Stimulated activated naive CD4-positive, alpha-beta T cell treated with Interleukin-2 at 50 U/mL for 16 hours (primary cell): ENCODE measurements around the gene ARL6IP5.

Source experiments
- DNase-seq: peaks from one replicate; lab custom pipeline; 2025; lab: John Stamatoyannopoulos, UW

Gene ARL6IP5, protein sequence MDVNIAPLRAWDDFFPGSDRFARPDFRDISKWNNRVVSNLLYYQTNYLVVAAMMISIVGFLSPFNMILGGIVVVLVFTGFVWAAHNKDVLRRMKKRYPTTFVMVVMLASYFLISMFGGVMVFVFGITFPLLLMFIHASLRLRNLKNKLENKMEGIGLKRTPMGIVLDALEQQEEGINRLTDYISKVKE

DNA sequence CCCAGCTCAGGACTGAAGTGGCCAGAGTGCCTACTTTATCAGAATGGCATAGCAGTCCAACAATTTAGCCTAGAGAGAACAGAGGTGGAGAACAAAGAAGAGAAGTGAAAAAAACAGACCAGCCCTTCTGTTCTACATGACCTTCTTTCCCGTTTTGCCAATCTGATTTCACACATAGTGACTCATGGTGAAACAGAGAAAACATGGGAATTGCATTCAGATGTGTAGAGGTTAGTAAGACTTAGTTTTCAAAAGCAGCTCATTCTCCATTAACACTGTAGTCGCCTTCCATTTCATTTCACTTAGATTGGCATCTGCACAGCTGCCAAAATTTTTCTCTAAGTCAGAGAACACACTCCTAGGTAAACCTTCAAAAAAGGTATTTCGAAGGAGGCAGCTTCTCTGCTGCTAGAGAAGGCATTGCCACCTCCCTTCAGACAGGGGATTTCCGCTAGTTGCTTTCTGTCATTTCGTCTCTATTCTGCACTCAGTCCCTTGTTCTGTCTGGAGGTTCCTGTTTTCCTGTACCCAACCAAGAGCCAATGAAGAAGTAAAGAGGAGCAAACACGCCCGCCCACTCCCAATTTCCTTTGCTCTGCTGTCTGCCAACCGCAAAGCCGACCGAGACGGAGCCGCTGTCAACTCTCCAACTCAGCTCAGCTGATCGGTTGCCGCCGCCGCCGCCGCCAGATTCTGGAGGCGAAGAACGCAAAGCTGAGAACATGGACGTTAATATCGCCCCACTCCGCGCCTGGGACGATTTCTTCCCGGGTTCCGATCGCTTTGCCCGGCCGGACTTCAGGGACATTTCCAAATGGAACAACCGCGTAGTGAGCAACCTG is at the start of gene ARL6IP5:
TSS of gene ARL6IP5 (plus strand) at position 612 of the 842 bp plus-strand sequence. CDS start at position 723, 111 bp downstream.
- peak; percentile 91 for DNase-seq

DNA sequence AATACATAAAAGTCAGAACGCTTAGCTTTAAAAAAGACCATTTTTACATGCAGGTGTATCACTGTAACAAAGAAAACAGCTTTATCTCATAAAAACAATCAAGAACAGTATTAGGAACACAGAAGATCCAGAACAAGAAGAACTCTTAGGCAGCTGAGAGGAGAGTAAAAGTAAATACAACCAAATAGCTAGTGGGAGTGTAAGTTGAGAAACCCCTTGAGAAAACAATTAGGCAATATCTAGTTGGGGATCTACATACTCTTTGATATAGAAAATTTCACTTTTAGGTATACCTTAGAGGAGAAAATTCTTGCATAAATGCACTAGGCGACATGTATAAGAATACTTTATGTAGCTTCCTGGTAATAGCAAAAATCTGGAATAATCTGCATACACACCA is 40.1 kb upstream of the ARL6IP5 start:
- DNase-seq = no peak

DNA sequence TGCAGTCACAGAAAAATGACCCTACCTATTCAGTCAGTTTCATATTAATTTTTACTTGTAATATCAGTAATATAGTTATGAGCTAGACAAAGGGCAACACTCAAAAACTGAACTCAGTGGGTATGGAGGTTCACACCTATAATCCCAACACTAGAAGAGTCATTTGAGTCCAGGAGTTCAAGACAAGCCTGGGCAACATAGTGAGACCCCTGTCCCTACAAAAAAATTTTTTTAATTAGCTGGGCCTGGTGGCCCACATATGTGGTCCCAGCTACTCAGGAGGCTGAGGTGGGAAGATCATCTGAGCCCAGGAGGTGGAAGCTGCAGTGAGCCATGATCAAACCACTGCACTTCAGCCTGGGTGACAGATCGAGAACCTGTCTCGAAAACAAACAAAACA is 35.7 kb upstream of the ARL6IP5 start:
- no peak for DNase-seq

DNA sequence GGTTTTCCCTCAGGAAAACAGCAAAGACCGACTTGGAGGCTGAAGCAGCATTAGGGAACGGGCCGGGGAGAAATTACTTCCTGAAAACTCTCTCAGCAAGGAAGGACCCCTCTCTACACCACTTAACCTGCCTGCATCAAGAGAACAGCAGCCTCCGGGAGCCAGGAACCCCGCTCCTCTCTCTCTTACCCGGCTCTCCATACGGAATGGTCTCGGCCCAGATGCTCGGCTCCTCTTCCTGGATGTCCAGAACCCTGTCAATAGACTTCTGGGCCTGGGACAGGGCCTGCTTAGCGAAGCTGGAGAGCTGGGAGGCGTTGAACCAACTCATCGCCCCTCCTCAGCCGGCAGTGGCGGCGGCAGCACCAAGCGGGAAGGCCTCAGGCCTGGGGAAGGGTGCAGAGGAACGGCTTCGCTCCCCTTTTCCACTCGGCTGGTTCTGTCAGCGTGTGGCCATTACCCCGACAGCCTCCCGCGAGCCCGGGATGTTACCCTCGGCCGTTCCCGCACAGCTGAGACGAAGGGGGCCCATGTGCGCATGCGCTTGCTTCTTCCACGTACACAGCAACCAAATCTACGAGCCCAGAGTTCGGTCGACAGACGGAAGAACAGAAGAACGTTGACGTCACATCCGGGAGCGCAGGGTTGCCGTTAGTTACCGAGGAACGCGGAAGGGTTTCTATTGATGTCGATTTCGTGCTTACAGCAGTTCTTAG is 32.8 kb upstream of the ARL6IP5 start, which contains the start of gene TMF1:
TSS of gene TMF1 (minus strand) at position 578 of the 716 bp plus-strand sequence. CDS start at position 331, 247 bp downstream.
- DNase-seq = no peak

DNA sequence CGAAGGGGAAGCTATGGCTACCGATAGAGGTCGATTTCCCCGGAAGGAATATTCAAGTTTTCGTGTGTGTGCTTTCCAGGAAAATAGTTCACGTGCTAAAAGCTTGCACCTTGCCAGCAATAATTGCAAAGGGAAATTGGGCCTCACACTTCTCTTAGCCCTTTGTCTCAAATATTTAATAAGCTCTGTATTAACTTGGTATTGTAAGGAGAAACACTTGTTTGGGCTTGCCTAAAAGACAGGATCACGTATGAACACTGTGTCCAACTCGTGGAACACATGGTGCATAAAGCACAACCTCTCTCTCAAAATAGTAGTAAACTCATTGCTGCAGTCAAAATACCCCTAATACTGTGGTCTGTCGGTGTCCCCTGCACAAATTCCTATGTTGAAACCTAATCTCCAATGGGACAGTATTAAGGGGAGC is 32.3 kb upstream of the ARL6IP5 start:
- no peak for DNase-seq

- no peak for DNase-seq
Observed at GRCh38 chr3:69058180-69058946, 26.4 kb upstream of the ARL6IP5 start.

GRCh38 chr3:69058947-69059224 is 25.9 kb upstream of the ARL6IP5 start:
- DNase-seq = no peak

- DNase-seq = no peak
Observed at GRCh38 chr3:69059688-69060087, 25.0 kb upstream of the ARL6IP5 start.

- DNase-seq = no peak
Observed at GRCh38 chr3:69063636-69064035, 21.1 kb upstream of the ARL6IP5 start.

GRCh38 chr3:69065318-69065964 is 19.3 kb upstream of the ARL6IP5 start:
- DNase-seq = no peak

GRCh38 chr3:69066121-69066520 is 18.6 kb upstream of the ARL6IP5 start:
- DNase-seq = no peak

DNA sequence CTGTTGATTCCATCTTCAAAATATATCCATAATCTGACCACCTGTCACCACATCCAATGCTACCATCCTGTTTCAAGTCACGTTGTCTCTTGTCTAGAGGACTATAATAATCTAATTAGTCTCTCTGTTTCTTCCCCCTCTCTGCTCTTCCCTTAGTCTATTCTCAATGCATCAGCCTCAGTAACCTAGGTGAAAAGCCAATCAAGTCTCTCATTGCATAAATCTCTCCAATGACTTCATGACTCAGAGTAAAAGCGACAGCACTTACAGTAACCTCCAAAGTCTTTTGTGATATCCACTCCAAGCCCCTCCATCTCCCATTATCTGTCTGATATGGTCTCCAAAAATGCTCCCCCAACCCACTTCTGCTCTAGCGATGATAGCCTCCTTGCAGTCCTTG is 11.8 kb upstream of the ARL6IP5 start:
- DNase-seq = no peak

DNA sequence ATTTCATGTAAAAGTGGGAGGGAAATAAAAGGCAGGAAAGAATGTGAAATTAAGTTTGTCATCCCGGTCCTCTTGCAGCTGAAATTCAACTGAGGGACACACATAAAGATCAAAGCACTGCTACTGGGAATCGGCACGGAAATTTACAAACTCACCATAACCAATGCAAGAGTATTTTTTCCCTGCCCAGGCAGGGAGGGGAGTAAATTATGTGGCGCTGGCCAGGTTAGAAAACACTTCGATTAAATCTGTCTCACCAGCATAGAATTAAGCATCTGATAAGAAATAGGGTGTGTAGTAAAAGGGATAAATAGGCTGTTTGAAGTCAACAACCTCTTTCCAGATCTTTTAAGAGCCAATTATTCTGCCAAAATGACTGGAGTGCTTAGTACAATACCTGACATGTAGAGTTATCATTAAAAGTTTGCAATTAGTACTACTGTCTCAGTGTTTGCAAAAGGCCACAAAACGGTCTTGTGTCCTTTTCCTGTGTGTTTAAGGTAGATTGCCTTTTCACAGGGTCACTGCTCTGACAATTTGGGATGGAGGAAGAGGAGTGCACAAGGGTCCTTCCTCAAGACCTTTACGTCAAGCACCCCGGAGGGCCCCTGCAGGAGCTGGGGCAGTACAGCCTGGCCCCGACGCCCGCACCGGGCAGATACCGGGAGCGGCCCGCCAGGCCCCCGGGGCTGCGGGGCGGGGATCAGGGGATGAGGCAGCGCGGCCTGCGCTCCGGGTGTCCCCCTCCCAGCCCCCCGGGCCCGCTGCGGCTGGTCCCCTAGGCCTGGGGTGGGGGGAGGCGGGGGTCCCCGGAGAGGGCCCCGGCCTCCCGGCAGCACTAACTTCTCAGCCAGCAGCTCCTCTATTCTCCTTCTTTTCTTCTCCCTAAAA is 5.2 kb upstream of the ARL6IP5 start:
- DNase-seq = no peak

DNA sequence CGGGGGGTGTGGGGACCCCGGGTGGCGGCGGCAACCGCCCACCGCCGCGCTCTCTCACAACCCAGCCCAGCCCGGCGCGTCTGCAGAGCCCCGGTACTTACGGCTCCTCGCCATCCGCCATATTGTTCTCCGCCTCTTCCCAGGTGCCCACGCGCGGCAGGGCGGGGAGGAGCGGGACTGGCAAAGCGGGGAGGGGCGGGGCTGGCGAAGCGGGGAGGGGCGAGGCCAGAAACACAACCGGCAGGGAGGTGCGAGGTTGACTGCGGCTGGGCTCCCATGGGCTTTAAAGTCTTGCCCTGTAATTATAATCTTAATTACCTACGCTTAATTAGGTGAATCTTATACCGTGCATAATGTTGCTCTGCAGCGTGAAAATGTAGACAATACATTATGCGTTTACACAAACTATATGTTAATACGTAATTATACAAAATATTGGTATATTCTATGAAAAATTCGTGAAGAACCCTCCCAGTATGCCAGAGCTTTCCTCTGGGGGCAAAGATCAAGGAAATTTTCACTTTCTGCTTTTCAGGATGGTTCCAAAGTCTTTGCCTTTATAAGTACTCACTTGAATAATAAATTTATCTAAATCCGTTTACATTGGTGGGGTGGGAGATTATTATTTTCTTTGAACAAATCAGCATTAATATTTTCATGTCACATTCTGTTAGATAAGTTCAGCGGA is 4.4 kb upstream of the ARL6IP5 start, which contains the start of gene UBA3:
TSS of gene UBA3 (minus strand) at position 133 of the 688 bp plus-strand sequence. CDS start at position 121, 12 bp downstream.
- DNase-seq = peak; percentile 95

DNA sequence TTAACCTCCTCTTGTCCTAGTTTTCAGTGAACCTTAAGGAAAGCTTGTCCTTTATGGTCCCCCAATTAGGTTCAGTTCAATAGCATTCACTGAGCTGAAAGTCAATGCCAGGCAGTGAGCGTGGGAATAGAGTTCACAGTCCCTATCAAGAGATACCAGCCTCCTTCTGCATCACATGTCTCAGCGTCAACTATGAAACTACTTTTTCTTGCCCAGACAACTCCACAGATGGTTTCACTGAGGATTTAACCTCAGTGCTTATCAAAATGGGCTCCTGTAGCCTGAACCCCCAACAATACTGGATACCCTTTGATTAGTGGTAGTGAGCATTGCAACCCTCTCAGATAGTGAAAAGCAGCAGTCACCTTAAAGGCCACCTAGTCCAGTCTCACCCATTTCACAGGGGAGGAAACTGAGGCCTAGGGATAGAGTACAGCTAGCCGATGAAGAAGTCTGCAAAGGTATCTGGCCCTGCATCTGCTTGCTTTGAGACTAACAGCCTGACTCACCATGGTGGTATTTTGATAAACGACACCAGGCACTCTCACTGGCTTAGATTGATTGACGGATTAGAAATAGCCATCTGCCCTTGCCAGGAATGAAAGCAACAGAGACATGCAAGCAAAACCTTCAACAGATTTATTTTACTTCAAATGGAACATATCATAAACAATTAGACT is 3.0 kb upstream of the ARL6IP5 start:
- DNase-seq = no peak

DNA sequence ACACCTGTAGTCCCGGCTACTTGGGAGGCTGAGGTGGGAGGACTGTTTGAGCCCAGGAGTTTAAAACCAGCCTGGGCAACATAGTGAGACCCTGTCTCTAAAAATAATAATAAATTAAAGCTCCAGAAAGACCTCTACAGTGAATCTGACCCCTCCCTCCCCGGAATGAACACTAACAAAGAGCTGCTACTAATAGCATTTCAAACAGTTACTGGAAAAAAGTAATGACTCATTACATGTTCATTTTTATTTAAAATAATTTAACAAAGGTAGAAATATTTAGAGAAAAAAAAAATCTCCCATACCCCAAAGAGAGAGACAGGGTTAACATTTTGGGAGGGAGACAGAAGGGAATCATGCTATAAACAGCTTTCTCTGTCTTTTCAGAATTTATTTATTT is 2.4 kb upstream of the ARL6IP5 start:
- no peak for DNase-seq

DNA sequence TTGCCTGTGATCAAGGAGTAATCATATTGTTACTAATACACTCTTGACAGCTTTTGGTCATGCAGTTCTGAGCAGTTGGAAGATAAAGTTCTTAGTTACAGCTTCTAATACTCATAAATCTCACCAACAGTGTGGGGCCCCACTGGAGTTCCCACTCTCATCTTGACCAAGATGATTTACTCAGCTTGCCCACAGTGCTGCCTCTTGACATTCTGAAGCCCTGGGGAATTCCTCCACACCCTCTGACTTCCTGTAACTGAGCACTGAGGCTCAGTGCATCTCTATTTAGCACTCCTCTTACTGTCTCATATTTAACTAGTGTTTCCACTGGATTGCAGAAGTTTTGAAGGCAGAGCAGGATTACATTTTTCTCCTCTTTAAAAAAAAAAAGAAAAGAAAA is 1.9 kb upstream of the ARL6IP5 start:
- peak; percentile 80 for DNase-seq

- no peak for DNase-seq
Observed at GRCh38 chr3:69085168-69085832, 563 bp downstream of the ARL6IP5 start.
